Uterus (tissue), 4 donors: ENCODE measurements around the gene UNKL. TPM values are rescaled to one million over a fixed set of nuclear protein-coding genes. Genes with fewer than 3 reads are reported as not detected.
A peak's percentile ranks its signal among the peaks of the same experiment; 100 is the strongest.

Experiments
- DNase-seq, 2 donors: peaks; one replicate each; pipeline ENCODE4 v3.0.0-alpha.2; 2019 to 2020
- H3K27ac ChIP-seq, 2 donors: fragments of 200-600 bp; sonication (generic); 1 replicate in 1 of 2; 2 replicates in 1 of 2; pipeline ENCODE4 v1.5.1; 2016 to 2018
- H3K27me3 ChIP-seq, 2 donors: fragments of 200-600 bp; sonication (generic); one replicate each; pipeline ENCODE4 v1.5.1; 2018 to 2019; ENCODE audit warnings: control low read depth in 1 of 2
- H3K36me3 ChIP-seq, 2 donors: fragments of 200-600 bp; sonication (generic); one replicate each; pipeline ENCODE4 v1.5.1; 2019; ENCODE audit warnings: control low read depth in 1 of 2
- H3K4me1 ChIP-seq, 2 donors: fragments of 200-600 bp; sonication (generic); one replicate each; pipeline ENCODE4 v1.5.1; 2018 to 2019; ENCODE audit warnings: control low read depth in 1 of 2
- H3K4me3 ChIP-seq, 2 donors: fragments of 200-600 bp; sonication (generic); 1 replicate in 1 of 2; 2 replicates in 1 of 2; pipeline ENCODE4 v1.5.1; 2018 to 2019; ENCODE audit warnings: mild to moderate bottlenecking in 1 of 2
- H3K9me3 ChIP-seq, 2 donors: fragments of 200-600 bp; sonication (generic); one replicate each; pipeline ENCODE4 v1.5.1; 2019; ENCODE audit warnings: control low read depth in 1 of 2
- POLR2A ChIP-seq, 2 donors: fragments of 450-650 bp; IDR thresholded peaks; one replicate each; pipeline ENCODE4 v1.6.1; 2016; ENCODE audit warnings: antibody characterized with exemption in 2 of 2, mild to moderate bottlenecking in 1 of 2, moderate library complexity in 1 of 2
- intact Hi-C: fragments of 100-400 bp; cut with DNase I; formaldehyde crosslinking; loops from one replicate; pipeline ENCODE4 v1.15.1; 2023; ENCODE audit warnings: low total_unique reads
- total RNA-seq, 4 donors: library from RNA; depleted of rRNA in 3 of 4; stranded (reverse); fragments of >200 nt in 3 of 4; gene quantifications; one replicate each; pipeline versions ENCODE4 v1.1.0 to v1.2.4, GENCODE V29; 2014 to 2023
- TF ChIP-seq, protein P1 (sequence below), 4 experiments: fragments of 200-600 bp in 2 of 4; fragments of 450-650 bp in 2 of 4; sonication (generic) in 2 of 4; IDR thresholded peaks; one replicate each; pipeline ENCODE4 v1.5.1; 2016 to 2019; ENCODE audit warnings: antibody characterized with exemption in 4 of 4, mild to moderate bottlenecking in 2 of 4, moderate library complexity in 1 of 4
- donor health status: DM: yes; HTN: yes; CAD: no.

Gene UNKL
- total RNA-seq, 4 donors from 2014 or later = 13.5 to 63.3 (median 27.6) TPM

DNA sequence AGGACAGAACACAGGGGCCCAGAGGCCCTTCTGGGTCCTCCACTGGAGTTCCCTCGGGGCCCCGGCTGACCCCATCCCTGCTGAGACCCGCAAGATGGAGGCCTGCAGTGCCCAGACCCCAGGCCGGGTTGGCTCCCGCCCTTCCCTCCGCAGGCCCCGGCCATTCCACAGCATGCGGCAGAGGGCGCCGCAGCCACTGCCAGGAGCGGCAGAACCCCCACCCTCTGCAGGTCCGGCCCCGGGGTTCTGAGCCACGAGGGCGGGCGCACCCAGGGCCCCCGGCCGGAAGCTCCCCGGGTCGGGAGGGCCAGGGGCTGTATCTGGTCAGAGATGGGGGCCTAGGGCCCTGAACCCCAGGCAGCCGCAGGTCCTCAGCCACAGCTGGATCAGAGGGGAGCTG is 14.0 kb upstream of the UNKL start:
- no peak for TF ChIP-seq POLR2A (IDR thresholded peaks at IDR 0.05)
- TF ChIP-seq, protein P1, sequence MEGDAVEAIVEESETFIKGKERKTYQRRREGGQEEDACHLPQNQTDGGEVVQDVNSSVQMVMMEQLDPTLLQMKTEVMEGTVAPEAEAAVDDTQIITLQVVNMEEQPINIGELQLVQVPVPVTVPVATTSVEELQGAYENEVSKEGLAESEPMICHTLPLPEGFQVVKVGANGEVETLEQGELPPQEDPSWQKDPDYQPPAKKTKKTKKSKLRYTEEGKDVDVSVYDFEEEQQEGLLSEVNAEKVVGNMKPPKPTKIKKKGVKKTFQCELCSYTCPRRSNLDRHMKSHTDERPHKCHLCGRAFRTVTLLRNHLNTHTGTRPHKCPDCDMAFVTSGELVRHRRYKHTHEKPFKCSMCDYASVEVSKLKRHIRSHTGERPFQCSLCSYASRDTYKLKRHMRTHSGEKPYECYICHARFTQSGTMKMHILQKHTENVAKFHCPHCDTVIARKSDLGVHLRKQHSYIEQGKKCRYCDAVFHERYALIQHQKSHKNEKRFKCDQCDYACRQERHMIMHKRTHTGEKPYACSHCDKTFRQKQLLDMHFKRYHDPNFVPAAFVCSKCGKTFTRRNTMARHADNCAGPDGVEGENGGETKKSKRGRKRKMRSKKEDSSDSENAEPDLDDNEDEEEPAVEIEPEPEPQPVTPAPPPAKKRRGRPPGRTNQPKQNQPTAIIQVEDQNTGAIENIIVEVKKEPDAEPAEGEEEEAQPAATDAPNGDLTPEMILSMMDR (IDR thresholded peaks at IDR 0.05) = peak in 1 of 4 experiments; percentile 20
- no peak for DNase-seq
- Histone ChIP-seq H3K27me3 (no peaks in the 10 kb centered on the region), H3K4me3 (no peak overlapping the region), H3K36me3 (no peaks in the 10 kb centered on the region), H3K27ac (no peak overlapping the region), H3K4me1 (no peaks in the 10 kb centered on the region), H3K9me3 (no peaks in the 10 kb centered on the region)
- intact Hi-C loops = no loop called here

DNA sequence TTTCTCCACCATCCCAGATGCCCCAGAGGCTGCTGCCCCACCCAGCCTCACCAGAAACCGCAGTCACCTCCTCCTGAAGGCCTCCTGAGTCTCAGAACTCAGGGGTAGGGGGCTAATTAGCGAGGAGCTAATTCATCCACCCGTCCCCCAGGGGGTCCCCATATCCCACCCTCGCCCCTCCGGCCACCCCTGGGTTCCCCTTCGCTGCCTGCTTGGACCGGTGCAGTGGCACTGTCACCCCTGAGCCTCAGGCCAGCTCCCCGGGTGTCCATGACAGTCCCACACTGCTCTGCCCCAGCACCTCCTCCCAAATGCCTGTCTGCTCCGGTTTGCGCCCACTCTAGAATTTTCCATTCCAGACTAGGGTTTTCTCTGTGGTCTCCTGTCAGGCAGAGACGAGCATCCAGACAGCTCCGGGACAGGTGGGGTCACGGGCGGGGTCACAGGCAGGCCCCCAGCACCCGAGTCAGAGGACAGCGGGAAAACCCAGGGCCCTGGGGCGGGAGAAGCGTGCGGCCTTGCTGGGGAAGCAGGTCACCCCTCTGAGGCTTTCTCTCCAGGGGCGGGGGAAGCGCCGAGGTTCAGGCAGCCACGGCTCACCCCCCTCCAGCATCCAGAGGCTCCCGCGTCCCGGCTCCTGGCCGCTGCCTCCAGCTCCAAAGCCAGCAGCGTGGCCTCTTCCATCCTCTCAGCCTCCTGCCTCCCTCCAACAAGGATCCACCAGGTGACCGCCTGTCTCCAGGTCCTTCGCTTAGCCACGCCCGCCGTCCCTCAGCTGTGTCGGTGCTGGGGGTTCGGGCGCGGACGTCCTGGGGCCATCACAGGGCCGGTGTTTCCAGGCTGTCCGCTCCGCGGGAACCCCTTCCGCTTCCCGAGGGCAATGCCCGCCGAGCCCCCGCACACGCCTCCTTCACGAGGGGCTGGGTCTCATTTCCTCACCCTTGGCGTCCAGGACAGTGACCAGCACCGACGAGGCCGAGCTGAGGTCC is 13.3 kb upstream of the UNKL start:
- TF ChIP-seq, protein P1 (IDR thresholded peaks at IDR 0.05) = no peak
- TF ChIP-seq POLR2A (IDR thresholded peaks at IDR 0.05) = no peak
- Histone ChIP-seq H3K27ac (no peak overlapping the region), H3K27me3 (no peaks in the 10 kb centered on the region), H3K36me3 (no peaks in the 10 kb centered on the region), H3K4me3 (no peak overlapping the region), H3K4me1 (no peaks in the 10 kb centered on the region), H3K9me3 (no peaks in the 10 kb centered on the region)
- intact Hi-C loops = no loop called here
- no peak for DNase-seq

DNA sequence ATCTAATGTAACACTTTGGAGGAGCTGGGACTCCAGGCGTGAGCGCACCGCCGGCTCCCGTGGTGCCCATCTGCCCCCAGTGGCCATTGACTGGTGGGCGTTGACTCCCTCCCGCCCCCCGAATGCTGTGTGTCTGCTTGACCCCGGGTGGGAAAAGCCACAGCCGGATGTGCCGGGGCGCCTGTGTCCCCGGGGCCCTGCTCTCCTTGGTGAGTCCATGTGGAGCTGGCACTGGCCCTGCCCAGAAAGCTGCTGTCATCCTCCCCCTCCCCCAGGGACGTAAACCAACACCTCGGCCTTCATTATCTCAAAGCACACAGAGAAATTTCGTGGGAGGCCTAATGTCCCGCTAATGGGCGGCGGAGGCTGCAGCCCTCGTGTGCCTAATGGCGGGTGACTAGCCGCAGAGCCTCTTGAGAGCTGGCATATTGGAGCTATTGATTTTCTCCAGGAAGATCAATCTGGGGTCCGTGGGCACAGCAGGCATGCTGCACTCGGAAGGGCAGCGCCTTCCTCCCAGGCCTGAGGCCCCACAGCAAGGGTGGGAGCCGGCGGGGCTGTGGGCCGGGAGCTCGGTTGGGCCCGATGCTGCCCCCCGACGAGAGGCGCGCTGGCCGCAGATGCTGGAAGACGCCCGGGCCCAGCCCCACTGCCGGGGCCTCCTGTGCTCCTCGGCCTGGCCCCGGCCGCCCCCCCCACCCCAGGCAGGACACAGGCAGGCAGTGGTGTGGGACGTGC is 12.4 kb upstream of the UNKL start:
- H3K4me3 ChIP-seq = no peak overlapping the region

DNA sequence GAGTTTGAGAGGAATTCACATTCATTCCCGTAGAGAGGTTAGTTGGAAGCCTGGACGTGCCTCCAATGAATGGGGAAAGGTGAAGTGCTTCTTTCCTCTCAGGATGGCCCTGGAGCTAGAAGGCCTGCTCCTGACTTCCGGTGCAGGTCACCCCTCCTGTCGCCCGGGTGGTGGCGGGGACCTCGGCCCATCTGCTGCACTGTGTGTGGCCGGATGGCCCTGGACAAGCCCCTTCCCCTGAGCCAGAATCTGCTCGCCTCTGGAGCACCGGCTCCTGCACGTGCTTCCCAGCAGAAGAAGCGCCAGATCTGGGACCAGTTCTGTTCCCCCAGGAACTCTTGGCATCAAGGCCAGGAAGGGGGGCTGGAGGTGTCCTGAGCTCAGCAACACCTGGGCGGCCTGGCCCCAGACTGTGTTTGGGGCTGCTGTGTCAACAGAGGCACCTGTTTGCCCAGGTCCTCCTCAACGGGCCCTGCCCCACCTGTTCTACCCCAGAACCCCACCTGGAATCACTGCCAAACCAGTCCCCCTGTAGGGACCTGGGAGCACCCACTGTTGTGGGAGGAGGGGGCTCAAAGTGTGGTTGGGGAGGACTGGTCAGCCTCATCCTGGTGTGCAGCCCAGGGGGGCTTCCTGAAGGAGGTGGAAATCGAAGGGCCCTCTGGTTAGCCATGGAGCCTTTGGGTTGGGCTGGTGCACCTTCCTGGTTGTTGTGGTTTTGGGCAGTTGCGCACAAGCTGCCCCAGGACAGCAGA is 11.3 kb upstream of the UNKL start:
- TF ChIP-seq, protein P1 (IDR thresholded peaks at IDR 0.05) = no peak
- TF ChIP-seq POLR2A (IDR thresholded peaks at IDR 0.05) = no peak
- no peaks in the 10 kb centered on the region for H3K4me1 ChIP-seq
- intact Hi-C loops = no loop called here

More for the DNA sequence above, 12.4 kb upstream of the UNKL start:
- no peaks in the 10 kb centered on the region for H3K9me3 ChIP-seq
- intact Hi-C loops = no loop called here
- H3K27ac ChIP-seq = no peak overlapping the region
- no peaks in the 10 kb centered on the region for H3K36me3 ChIP-seq
- TF ChIP-seq, protein P1 (IDR thresholded peaks at IDR 0.05) = no peak
- no peak for TF ChIP-seq POLR2A (IDR thresholded peaks at IDR 0.05)
- H3K27me3 ChIP-seq = no peaks in the 10 kb centered on the region
- DNase-seq = no peak
- no peaks in the 10 kb centered on the region for H3K4me1 ChIP-seq

More for the DNA sequence above, 11.3 kb upstream of the UNKL start:
- Histone ChIP-seq H3K4me3 (no peak overlapping the region), H3K36me3 (no peaks in the 10 kb centered on the region), H3K9me3 (no peaks in the 10 kb centered on the region), H3K27ac (no peak overlapping the region), H3K27me3 (no peaks in the 10 kb centered on the region)
- no peak for DNase-seq
